Hepatocyte (in vitro differentiated cells): ENCODE results near the gene ZNF665. TPM values are rescaled to one million over a fixed set of nuclear protein-coding genes. Genes with fewer than 3 reads are reported as not detected.
"Not testable (repeated sequence)": the region's sequence is repeated elsewhere in the genome, so short reads cannot be mapped to it uniquely, and the experiment has no call there.

ENCODE experiments used
- DNase-seq: peaks from one replicate; pipeline ENCODE4 v3.0.0-alpha.2; 2016; ENCODE audit warnings: low spot score
- H2AFZ ChIP-seq: fragments of 200-600 bp; sonication (generic); 2 replicates; pipeline ENCODE4 v1.6.0; 2016; ENCODE audit warnings: antibody characterized with exemption, mild to moderate bottlenecking
- H3K27ac ChIP-seq: fragments of 200-600 bp; sonication (generic); 2 replicates; pipeline ENCODE4 v1.5.1; 2016; ENCODE audit warnings: mild to moderate bottlenecking
- H3K27me3 ChIP-seq: fragments of 200-600 bp; sonication (generic); 2 replicates; pipeline ENCODE4 v1.6.1; 2016
- H3K36me3 ChIP-seq: fragments of 200-600 bp; sonication (generic); replicated peaks from 2 replicates; pipeline ENCODE4 v1.5.1; 2016; ENCODE audit warnings: low read depth; ENCODE audit not compliant: insufficient read depth
- H3K4me1 ChIP-seq: fragments of 200-600 bp; sonication (generic); 2 replicates; pipeline ENCODE4 v1.5.1; 2016; ENCODE audit warnings: mild to moderate bottlenecking, moderate library complexity; ENCODE audit not compliant: insufficient read depth
- H3K4me2 ChIP-seq: fragments of 200-600 bp; sonication (generic); 2 replicates; pipeline ENCODE4 v1.6.0; 2016
- H3K4me3 ChIP-seq: fragments of 200-600 bp; sonication (generic); 2 replicates; pipeline ENCODE4 v1.5.1; 2016; ENCODE audit warnings: mild to moderate bottlenecking
- H3K79me2 ChIP-seq: fragments of 200-600 bp; sonication (generic); 2 replicates; pipeline ENCODE4 v1.6.0; 2017; ENCODE audit warnings: mild to moderate bottlenecking
- H3K9me2 ChIP-seq: fragments of 200-600 bp; sonication (generic); replicated peaks from 2 replicates; pipeline ENCODE4 v1.6.0; 2017; ENCODE audit warnings: mild to moderate bottlenecking; ENCODE audit not compliant: insufficient read depth
- H3K9me3 ChIP-seq: fragments of 200-600 bp; sonication (generic); 2 replicates; pipeline ENCODE4 v1.5.1; 2016; ENCODE audit warnings: low read depth, mild to moderate bottlenecking
- H4K20me1 ChIP-seq: fragments of 200-600 bp; sonication (generic); 2 replicates; pipeline ENCODE4 v1.6.0; 2016; ENCODE audit warnings: mild to moderate bottlenecking; ENCODE audit not compliant: insufficient read depth, poor library complexity, severe bottlenecking
- CTCF ChIP-seq: fragments of 200-600 bp; sonication (generic); IDR thresholded peaks from 2 replicates; pipeline ENCODE4 v1.5.1; 2016; ENCODE audit warnings: antibody characterized with exemption, mild to moderate bottlenecking; ENCODE audit not compliant: poor library complexity
- EZH2 ChIP-seq: fragments of 200-600 bp; sonication (generic); IDR thresholded peaks from 2 replicates; pipeline ENCODE4 v1.6.1; 2016; ENCODE audit warnings: antibody characterized with exemption, mild to moderate bottlenecking, borderline replicate concordance
- EZH2phosphoT487 ChIP-seq: fragments of 200-600 bp; sonication (generic); IDR thresholded peaks from one replicate; pipeline ENCODE4 v1.6.1; 2018; ENCODE audit warnings: antibody characterized with exemption, mild to moderate bottlenecking, low read depth, moderate library complexity; ENCODE audit not compliant: unreplicated experiment, severe bottlenecking
- WGBS: methylation state at CpG from one replicate; pipeline ENCODE4 v1.1.6; 2016; ENCODE audit warnings: low lambda C conversion rate; ENCODE audit errors: missing lambda C conversion rate; 5-methylcytosine and 5-hydroxymethylcytosine counted together
- polyA plus RNA-seq: library from polyadenylated mRNA; unstranded; fragments of >200 nt; fragmentation: Nextera tagmentation; extraction: Ambion mirVana; gene quantifications from 2 replicates; pipeline ENCODE4 v1.2.1, GENCODE V29; 2016
- total RNA-seq: library from RNA; depleted of rRNA; stranded (reverse); fragments of >200 nt; gene quantifications from 2 replicates; pipeline ENCODE4 v1.2.3, GENCODE V29; 2014

The ZNF665 gene
- total and polyA plus RNA-seq, 2 experiments from 2014 or later = 3.6 to 4.5 TPM

- no peak for DNase-seq
- TF ChIP-seq CTCF = no peak
- TF ChIP-seq EZH2 = no peak
- no peak for TF ChIP-seq EZH2phosphoT487
- no peaks in the 10 kb centered on the region for H3K27me3 ChIP-seq
- H3K27ac ChIP-seq = peak overlapping the region; percentile 87
- peaks cover 35% of the 10 kb centered on the region for H3K79me2 ChIP-seq
- peak overlapping the region; percentile 94 for H3K4me2 ChIP-seq
- H3K4me1 ChIP-seq = peaks cover 21% of the 10 kb centered on the region
- H3K9me3 ChIP-seq = no peaks in the 10 kb centered on the region
- H2AFZ ChIP-seq = peak overlapping the region; percentile 64
- H3K9me2 ChIP-seq = no peaks in the 10 kb centered on the region
- peak overlapping the region; percentile 48 for H3K4me3 ChIP-seq
- no peaks in the 10 kb centered on the region for H3K36me3 ChIP-seq
- WGBS = 55% methylated on average over 6 of the region's 6 CpGs
- H4K20me1 ChIP-seq = no peaks in the 10 kb centered on the region
Observed at GRCh38 chr19:53131727-53132126, 61.4 kb downstream of the ZNF665 start.

GRCh38 chr19:53131085-53131590, 62.0 kb downstream of the ZNF665 start:
- TF ChIP-seq EZH2 = no peak
- peaks cover 21% of the 10 kb centered on the region for H3K4me1 ChIP-seq
- H3K79me2 ChIP-seq = peaks cover 35% of the 10 kb centered on the region
- WGBS = 80% methylated on average over 4 of the region's 4 CpGs
- H3K36me3 ChIP-seq = no peaks in the 10 kb centered on the region
- H3K9me3 ChIP-seq = no peaks in the 10 kb centered on the region
- DNase-seq = peak; percentile 20
- no peaks in the 10 kb centered on the region for H3K27me3 ChIP-seq
- H4K20me1 ChIP-seq = no peaks in the 10 kb centered on the region
- peak overlapping the region; percentile 94 for H3K4me2 ChIP-seq
- H3K4me3 ChIP-seq = no peak overlapping the region
- H3K27ac ChIP-seq = peak overlapping the region; percentile 87
- H2AFZ ChIP-seq = no peak overlapping the region
- H3K9me2 ChIP-seq = no peaks in the 10 kb centered on the region

- H3K9me2 ChIP-seq = no peaks in the 10 kb centered on the region
- no peaks in the 10 kb centered on the region for H3K36me3 ChIP-seq
- H3K79me2 ChIP-seq = peaks cover 37% of the 10 kb centered on the region
- H3K27me3 ChIP-seq = no peaks in the 10 kb centered on the region
- H2AFZ ChIP-seq = no peak overlapping the region
- H3K27ac ChIP-seq = peak overlapping the region; percentile 87
- DNase-seq = peak; percentile 15
- peaks cover 25% of the 10 kb centered on the region for H3K4me1 ChIP-seq
- no peak for TF ChIP-seq CTCF
- TF ChIP-seq EZH2 = no peak
- no peak for TF ChIP-seq EZH2phosphoT487
- peak overlapping the region; percentile 94 for H3K4me2 ChIP-seq
- 67% methylated on average over 7 of the region's 7 CpGs for WGBS
- no peak overlapping the region for H3K4me3 ChIP-seq
- H3K9me3 ChIP-seq = no peaks in the 10 kb centered on the region
- no peaks in the 10 kb centered on the region for H4K20me1 ChIP-seq
Observed at GRCh38 chr19:53130506-53130905, 62.7 kb downstream of the ZNF665 start.

GRCh38 chr19:53126733-53127526, 66.2 kb downstream of the ZNF665 start:
- H3K4me3 ChIP-seq, H2AFZ ChIP-seq, H3K9me3 ChIP-seq, H3K27me3 ChIP-seq, H4K20me1 ChIP-seq, DNase-seq, H3K36me3 ChIP-seq, H3K9me2 ChIP-seq: not testable (repeated sequence)
- peak overlapping the region; percentile 43 for H3K4me2 ChIP-seq
- peaks cover 23% of the 10 kb centered on the region for H3K4me1 ChIP-seq
- peak overlapping the region; percentile 90 for H3K27ac ChIP-seq
- H3K79me2 ChIP-seq = peaks cover 46% of the 10 kb centered on the region
- 54% methylated on average over 9 of the region's 15 CpGs for WGBS
